GM12878 (cell line): ENCODE measurements around the gene NKD1. TPM values are rescaled to one million over a fixed set of nuclear protein-coding genes. Genes with fewer than 3 reads are reported as not detected.

Experiments used
- ATAC-seq: fragments of 200-7000 bp; cut with Tn5 transposase; 3 replicates; pipeline ENCODE4 v1.9.1; 2020; ENCODE audit warnings: mild to moderate bottlenecking, moderate library complexity
- BruUV-seq: library from RNA; stranded (reverse); fragments of 400-500 nt; replicated peaks from 2 replicates; lab custom pipeline; 2021; lab: Mats Ljungman, UMichigan
- CTCF ChIA-PET: fragments of 300-600 bp; sonication (Branson Sonifier 250); formaldehyde crosslinking; extraction: SDS; loops from one replicate; lab custom pipeline; 2021; ENCODE audit warnings: inconsistent platforms; lab: Yijun Ruan, JAX
- POLR2A ChIA-PET: fragments of 350-600 bp; formaldehyde crosslinking; extraction: SDS; loops from one replicate; lab custom pipeline; 2021; ENCODE audit warnings: inconsistent platforms; lab: Charles Lee
- RAD21 ChIA-PET: fragments of 300-600 bp; sonication (Branson Sonifier 250); formaldehyde crosslinking; loops from one replicate; lab custom pipeline; 2023; ENCODE audit warnings: antibody characterized with exemption; ENCODE audit not compliant: unreplicated experiment; lab: Charles Lee
- SMC1A ChIA-PET: fragments of 300-600 bp; sonication (Branson Sonifier 250); formaldehyde crosslinking; loops from one replicate; lab custom pipeline; 2023; ENCODE audit not compliant: unreplicated experiment, uncharacterized antibody; lab: Charles Lee
- DNase-seq: peaks from one replicate; pipeline ENCODE4 v3.0.0-alpha.2; 2011; ENCODE audit warnings: low read depth, low spot score
- FAIRE-seq: peaks from 3 replicates; lab custom pipeline; 2011; peaks lifted over from hg19 to GRCh38; lab: Jason Lieb, UNC
- H2AFZ ChIP-seq: 2 replicates; pipeline ENCODE4 v1.6.0; 2011; ENCODE audit warnings: low read depth, low read length, control low read depth; ENCODE audit not compliant: control insufficient read depth
- H3K27ac ChIP-seq: 2 replicates; pipeline ENCODE4 v1.5.1; 2011; ENCODE audit warnings: control low read depth; ENCODE audit not compliant: control insufficient read depth, insufficient read depth
- H3K27me3 ChIP-seq, 2 experiments: replicated peaks in 1 of 2; 2 replicates each; pipeline versions ENCODE4 v1.6.0 to v1.6.1; 2011; ENCODE audit warnings: low read length in 1 of 2; ENCODE audit not compliant: control insufficient read depth in 2 of 2, insufficient read depth in 2 of 2
- H3K36me3 ChIP-seq, 2 experiments: 2 replicates each; pipeline ENCODE4 v1.5.1; 2011; ENCODE audit warnings: low read length in 1 of 2; ENCODE audit not compliant: control insufficient read depth in 2 of 2, insufficient read depth in 2 of 2
- H3K4me1 ChIP-seq: 2 replicates; pipeline ENCODE4 v1.6.1; 2011; ENCODE audit warnings: mild to moderate bottlenecking, low read length, moderate library complexity, mixed read lengths; ENCODE audit not compliant: control insufficient read depth, insufficient read depth
- H3K4me2 ChIP-seq: 2 replicates; pipeline ENCODE4 v1.6.0; 2011; ENCODE audit warnings: control low read depth; ENCODE audit not compliant: control insufficient read depth, insufficient read depth
- H3K4me3 ChIP-seq: fragments of 200-600 bp; sonication (generic); 2 replicates; pipeline ENCODE4 v1.5.1; 2016
- H3K79me2 ChIP-seq: 2 replicates; pipeline ENCODE4 v1.6.0; 2011; ENCODE audit warnings: low read length; ENCODE audit not compliant: control insufficient read depth, insufficient read depth
- H3K9ac ChIP-seq: 2 replicates; pipeline ENCODE4 v1.8.0; 2011; ENCODE audit warnings: low read length, control low read depth, mixed read lengths; ENCODE audit not compliant: control insufficient read depth, insufficient read depth
- H3K9me3 ChIP-seq: replicated peaks from 3 replicates; pipeline ENCODE4 v1.5.1; 2011; ENCODE audit warnings: mild to moderate bottlenecking, low read length; ENCODE audit not compliant: control insufficient read depth, insufficient read depth
- H4K20me1 ChIP-seq: 2 replicates; pipeline ENCODE4 v1.6.0; 2011; ENCODE audit not compliant: control insufficient read depth, insufficient read depth
- LARP7 ChIP-seq: fragments of 450-650 bp; IDR thresholded peaks from 2 replicates; pipeline ENCODE4 v1.6.1; 2017; ENCODE audit warnings: mild to moderate bottlenecking
- NFYB ChIP-seq: IDR thresholded peaks from 2 replicates; pipeline ENCODE4 v1.6.1; 2011; ENCODE audit warnings: low read depth, mild to moderate bottlenecking, low read length, improper control_type of control experiment, moderate library complexity; ENCODE audit not compliant: insufficient read depth
- RAD21 ChIP-seq: IDR thresholded peaks from 2 replicates; pipeline ENCODE4 v1.6.1; 2011; ENCODE audit warnings: mild to moderate bottlenecking, low read depth, low read length, moderate library complexity; ENCODE audit not compliant: insufficient read depth
- RBBP5 ChIP-seq: fragments of 200-600 bp; sonication (generic); conservative IDR thresholded peaks from 2 replicates; pipeline ENCODE4 v1.6.1; 2016
- RELB ChIP-seq: fragments of 450-650 bp; IDR thresholded peaks from 2 replicates; pipeline ENCODE4 v1.6.1; 2017; ENCODE audit warnings: low read depth, mild to moderate bottlenecking, moderate library complexity
- SMC3 ChIP-seq: IDR thresholded peaks from 2 replicates; pipeline ENCODE4 v1.6.1; 2011; ENCODE audit warnings: low read length, improper control_type of control experiment, borderline replicate concordance
- SRF ChIP-seq, 2 experiments: IDR thresholded peaks; 2 replicates each; pipeline ENCODE4 v1.6.1; 2011; ENCODE audit warnings: low read depth in 2 of 2, low read length in 2 of 2, mild to moderate bottlenecking in 1 of 2, moderate library complexity in 1 of 2
- WGBS: methylation state at CpG from one replicate; pipeline ENCODE4 v1.1.6; 2016; ENCODE audit warnings: low lambda C conversion rate; ENCODE audit not compliant: insufficient replicate concordance, insufficient coverage; ENCODE audit errors: missing lambda C conversion rate; 5-methylcytosine and 5-hydroxymethylcytosine counted together
- in situ Hi-C: fragments of 300-500 bp; cut with MboI; formaldehyde crosslinking; loops from 9 replicates; pipeline ENCODE4 v1.14.3; 2018; ENCODE audit warnings: mixed read lengths
- intact Hi-C: fragments of 100-400 bp; cut with micrococcal nuclease; formaldehyde crosslinking; loops from one replicate; pipeline ENCODE4 v1.14.2; 2022; ENCODE audit not compliant: unreplicated experiment
- polyA plus RNA-seq, 11 experiments: library from polyadenylated mRNA; depleted of rRNA in 4 of 11; unstranded in 6 of 11; stranded (reverse) in 5 of 11; fragments of >200 nt; fragmentation: Nextera tagmentation in 4 of 11; fragmentation: Illumina TruSeq in 1 of 11; extraction: Ambion mirVana in 4 of 11; extraction: Trizol in 1 of 11; gene quantifications; 1 replicate in 1 of 11; 2 replicates in 10 of 11; pipeline versions ENCODE4 v1.2.1 to v1.2.3, GENCODE V29; 2011 to 2016; ENCODE audit warnings: inconsistent platforms in 2 of 11, missing spikeins in 2 of 11, low read depth in 1 of 11
- total RNA-seq, 4 experiments: library from RNA; depleted of rRNA in 3 of 4; stranded (reverse); fragments of >200 nt in 3 of 4; fragmentation: Illumina TruSeq in 1 of 4; extraction: Trizol in 1 of 4; gene quantifications; 2 replicates each; pipeline versions ENCODE4 v1.2.1 to v1.2.3, GENCODE V29; 2013 to 2021
- TF ChIP-seq, protein P1 (sequence below), 3 experiments: IDR thresholded peaks in 2 of 3; conservative IDR thresholded peaks in 1 of 3; 2 replicates each; pipeline ENCODE4 v1.5.1; 2011; ENCODE audit warnings: low read depth in 3 of 3, low read length in 3 of 3, mild to moderate bottlenecking in 3 of 3, control low read depth in 2 of 3, moderate library complexity in 2 of 3, inconsistent platforms in 1 of 3, mixed read lengths in 1 of 3; ENCODE audit not compliant: control insufficient read depth in 2 of 3, insufficient read depth in 1 of 3; ENCODE audit errors: extremely low read depth in 1 of 3

Gene NKD1
- total and polyA plus RNA-seq, 10 of the 15 experiments (the other 5 are each of a cell fraction or from before 2014, with no cell fraction given), result under 0.01 to 0.49 (median 0.04) TPM; not detected in 2

GRCh38 chr16:50644245-50644644 lies 96.0 kb downstream of the NKD1 start (continued):
- TF ChIP-seq RELB (no peak), RBBP5 (no peak)

DNA sequence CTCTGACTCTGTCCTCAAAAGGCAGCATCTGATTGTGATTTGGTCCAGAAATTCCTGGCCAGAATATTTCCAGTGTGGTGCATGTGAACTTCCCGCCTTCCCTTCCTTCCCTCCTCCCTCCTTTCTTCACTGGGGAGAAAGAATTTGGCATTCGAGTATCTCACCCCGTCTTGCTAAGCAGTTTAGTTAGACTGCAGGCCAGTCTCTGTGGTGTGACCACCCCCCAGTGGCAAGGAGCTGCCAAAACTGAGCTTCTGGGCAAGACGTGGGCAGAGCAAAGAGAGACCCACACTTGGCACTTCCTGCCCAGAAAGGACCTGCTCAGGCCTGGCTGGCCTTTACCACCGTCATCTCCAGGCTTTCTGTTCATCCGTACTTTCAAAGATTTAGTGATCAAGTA lies 96.5 kb downstream of the NKD1 start:
- no peaks in the 10 kb centered on the region for H3K79me2 ChIP-seq
- in situ Hi-C loops (no loop called here), intact Hi-C loops (no loop called here)
- BruUV-seq, result no TSS peak
- no peak overlapping the region for H3K4me2 ChIP-seq
- no peak for DNase-seq
- peak; percentile 85 for ATAC-seq
- H3K9ac ChIP-seq, result no peak overlapping the region
- H3K4me3 ChIP-seq, result no peak overlapping the region
- H3K9me3 ChIP-seq, result no peaks in the 10 kb centered on the region
- 17% methylated on average over 6 of the region's 6 CpGs for WGBS
- TF ChIP-seq, protein P1, sequence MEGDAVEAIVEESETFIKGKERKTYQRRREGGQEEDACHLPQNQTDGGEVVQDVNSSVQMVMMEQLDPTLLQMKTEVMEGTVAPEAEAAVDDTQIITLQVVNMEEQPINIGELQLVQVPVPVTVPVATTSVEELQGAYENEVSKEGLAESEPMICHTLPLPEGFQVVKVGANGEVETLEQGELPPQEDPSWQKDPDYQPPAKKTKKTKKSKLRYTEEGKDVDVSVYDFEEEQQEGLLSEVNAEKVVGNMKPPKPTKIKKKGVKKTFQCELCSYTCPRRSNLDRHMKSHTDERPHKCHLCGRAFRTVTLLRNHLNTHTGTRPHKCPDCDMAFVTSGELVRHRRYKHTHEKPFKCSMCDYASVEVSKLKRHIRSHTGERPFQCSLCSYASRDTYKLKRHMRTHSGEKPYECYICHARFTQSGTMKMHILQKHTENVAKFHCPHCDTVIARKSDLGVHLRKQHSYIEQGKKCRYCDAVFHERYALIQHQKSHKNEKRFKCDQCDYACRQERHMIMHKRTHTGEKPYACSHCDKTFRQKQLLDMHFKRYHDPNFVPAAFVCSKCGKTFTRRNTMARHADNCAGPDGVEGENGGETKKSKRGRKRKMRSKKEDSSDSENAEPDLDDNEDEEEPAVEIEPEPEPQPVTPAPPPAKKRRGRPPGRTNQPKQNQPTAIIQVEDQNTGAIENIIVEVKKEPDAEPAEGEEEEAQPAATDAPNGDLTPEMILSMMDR (IDR thresholded peaks at IDR 0.05 in 2 of 3, conservative IDR thresholded peaks at IDR 0.05 in 1 of 3; ENCODE audit: control insufficient read depth in 2 of 3, extremely low read depth in 1 of 3, insufficient read depth in 1 of 3, low read depth in 3 of 3, low read length in 3 of 3), result peak; percentile 33 to 55 (median 35); a peak in 5 of 6 replicates
- peak in 1 of 2 experiments; percentile 51; a peak in 1 of 4 replicates for TF ChIP-seq SRF (IDR thresholded peaks at IDR 0.05; ENCODE audit: low read depth in 2 of 2, low read length in 2 of 2)
- TF ChIP-seq NFYB, result no peak
- peak; percentile 43; the same call in 1 of the 2 replicates for TF ChIP-seq SMC3
- no peak for TF ChIP-seq LARP7
- peak; percentile 68 for TF ChIP-seq RAD21
- no peak for FAIRE-seq
- H2AFZ ChIP-seq, result no peak overlapping the region
- ChIA-PET RAD21 (interaction anchor here (0.9 to 1.2 kb wide), 6 partner anchors 20 to 620 kb away, joined by 3 to 6 read pairs (median 3); partner anchors contain the start of gene CNEP1R1), SMC1A (interaction anchor here (0.6 to 1.0 kb wide), 2 partner anchors 23 to 125 kb away, joined by 3 to 4 read pairs; no protein-coding TSS in a partner anchor), POLR2A (no interaction called here), CTCF (interaction anchor here (0.5 to 1.6 kb wide), 15 partner anchors 19 to 787 kb away, joined by 3 to 9 read pairs (median 3); no protein-coding TSS in a partner anchor)
- H3K36me3 ChIP-seq, result no peaks in the 10 kb centered on the region
- no peaks in the 10 kb centered on the region; a peak in 2 of 4 replicates for H3K27me3 ChIP-seq
- no peaks in the 10 kb centered on the region for H4K20me1 ChIP-seq
- H3K27ac ChIP-seq, result no peak overlapping the region
- no peaks in the 10 kb centered on the region for H3K4me1 ChIP-seq
